Fibroblast of lung (primary cell): ENCODE results near the gene HPSE2.

Experiments
- CTCF ChIP-seq, 2 donors: IDR thresholded peaks in 1 of 2; conservative IDR thresholded peaks in 1 of 2; 1 replicate in 1 of 2; 2 replicates in 1 of 2; pipeline ENCODE4 v1.5.1; 2011 to 2012; ENCODE audit warnings: low read length in 2 of 2, control low read depth in 1 of 2, inconsistent platforms in 1 of 2, low read depth in 1 of 2, mild to moderate bottlenecking in 1 of 2
- EZH2 ChIP-seq: IDR thresholded peaks from 2 replicates; pipeline ENCODE4 v1.5.1; 2012; ENCODE audit warnings: low read length, control low read depth, mild to moderate bottlenecking; ENCODE audit errors: missing control alignments

GRCh38 chr10:98433371-98433770, 802.3 kb downstream of the HPSE2 start:
- TF ChIP-seq CTCF (conservative IDR thresholded peaks at IDR 0.05 in 1 of 2, IDR thresholded peaks at IDR 0.05 in 1 of 2; ENCODE audit: low read depth in 1 of 2, low read length in 2 of 2) (no peak), EZH2 (no peak)
